MV-4-11 (cell line): Measurements from ENCODE around the gene DNPH1.
A peak's percentile ranks its signal among the peaks of the same experiment; 100 is the strongest.

Source experiments
- DNase-seq: peaks from one replicate; lab custom pipeline; 2025; lab: John Stamatoyannopoulos, UW

Gene DNPH1

DNA sequence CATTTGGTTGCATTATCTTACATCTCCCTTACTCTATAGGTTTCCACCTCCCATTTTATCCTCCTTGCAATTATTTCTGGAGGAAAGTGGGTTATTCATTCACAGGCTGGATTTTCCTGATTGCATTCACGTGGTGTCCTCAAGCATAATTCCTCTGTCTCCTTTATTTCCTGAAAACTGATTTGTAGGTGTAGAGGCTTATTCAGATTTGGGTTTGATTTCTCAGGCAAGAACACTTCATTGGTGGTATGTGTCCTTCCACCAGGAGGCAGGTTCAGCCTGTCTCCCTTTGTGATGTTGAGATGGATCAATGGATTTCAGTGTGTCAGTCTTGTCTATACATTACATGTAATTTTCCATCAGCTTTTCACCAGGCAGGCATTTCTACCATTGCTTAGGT is 17.3 kb downstream of the DNPH1 start:
- DNase-seq: no peak

DNA sequence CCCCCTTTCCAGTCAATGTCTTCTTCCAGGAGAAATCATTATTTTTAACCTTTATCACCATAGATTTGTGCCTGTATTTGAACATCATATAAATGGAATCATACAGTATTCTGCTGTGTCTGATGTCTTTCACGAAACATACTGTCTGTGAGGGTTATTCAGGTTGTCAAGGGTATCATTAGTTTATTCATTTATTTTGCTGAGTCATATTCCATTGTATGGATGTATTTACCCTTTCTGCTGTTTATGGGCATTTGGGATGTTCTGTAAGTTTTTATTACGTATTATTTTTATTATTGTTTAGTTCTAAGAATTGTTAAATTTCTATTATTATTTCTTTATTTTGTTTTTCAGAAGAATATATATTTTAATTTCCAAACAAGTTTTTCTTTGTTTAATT is 22.0 kb downstream of the DNPH1 start:
- DNase-seq: no peak

DNA sequence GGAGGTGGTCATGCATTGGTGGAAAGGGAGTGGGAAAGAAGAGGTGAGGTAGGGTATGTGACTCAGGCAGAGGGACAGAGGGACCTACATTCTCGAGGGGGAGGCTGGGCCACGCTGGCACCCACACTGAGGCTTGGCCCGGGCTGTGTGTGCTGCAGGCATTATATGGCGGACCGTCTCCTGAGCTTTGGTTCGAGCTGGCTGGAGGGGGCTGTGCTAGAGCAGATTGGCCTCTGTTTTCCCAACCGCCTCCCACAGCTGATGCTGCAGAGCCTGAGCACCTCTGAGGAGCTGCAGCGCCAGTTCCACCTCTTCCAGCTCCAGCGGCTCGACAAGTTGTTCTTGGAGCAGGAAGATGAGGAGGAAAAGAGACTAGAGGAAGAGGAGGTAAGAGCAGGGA is 23.4 kb downstream of the DNPH1 start:
- no peak for DNase-seq

DNA sequence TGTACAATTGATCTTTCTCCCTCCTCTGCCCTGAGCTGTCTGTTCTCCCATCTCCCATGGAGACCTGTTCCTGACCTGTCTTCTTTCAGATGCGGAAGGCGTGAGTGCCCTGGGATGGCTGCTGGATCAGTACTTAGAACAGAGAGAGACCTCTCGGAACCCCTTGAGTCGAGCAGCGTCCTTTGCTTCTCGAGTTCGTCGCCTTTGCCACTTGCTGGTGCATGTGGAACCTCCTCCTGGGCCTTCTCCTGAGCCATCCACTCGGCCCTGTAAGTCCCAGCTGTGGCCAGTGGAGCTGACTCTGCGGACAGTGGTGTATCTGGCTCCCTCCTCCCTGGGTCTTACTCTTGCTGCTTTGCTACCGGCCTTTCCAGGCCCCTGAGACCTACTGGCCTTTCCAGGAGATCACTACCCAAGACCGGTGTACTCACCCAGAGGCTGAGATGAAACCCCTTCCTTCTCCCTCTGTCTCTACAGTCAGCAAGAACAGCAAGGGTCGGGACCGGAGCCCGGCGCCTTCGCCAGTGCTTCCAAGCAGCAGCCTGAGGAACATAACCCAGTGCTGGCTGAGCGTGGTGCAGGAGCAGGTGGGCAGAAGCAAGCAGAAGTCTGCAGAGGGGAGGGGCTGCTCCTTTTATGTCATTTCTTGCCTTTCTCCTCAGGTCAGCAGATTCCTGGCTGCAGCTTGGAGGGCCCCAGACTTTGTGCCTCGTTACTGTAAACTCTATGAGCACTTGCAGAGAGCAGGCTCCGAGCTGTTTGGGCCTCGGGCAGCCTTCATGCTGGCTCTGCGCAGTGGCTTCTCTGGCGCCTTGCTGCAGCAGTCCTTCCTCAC is 24.8 kb downstream of the DNPH1 start:
- DNase-seq: no peak

DNA sequence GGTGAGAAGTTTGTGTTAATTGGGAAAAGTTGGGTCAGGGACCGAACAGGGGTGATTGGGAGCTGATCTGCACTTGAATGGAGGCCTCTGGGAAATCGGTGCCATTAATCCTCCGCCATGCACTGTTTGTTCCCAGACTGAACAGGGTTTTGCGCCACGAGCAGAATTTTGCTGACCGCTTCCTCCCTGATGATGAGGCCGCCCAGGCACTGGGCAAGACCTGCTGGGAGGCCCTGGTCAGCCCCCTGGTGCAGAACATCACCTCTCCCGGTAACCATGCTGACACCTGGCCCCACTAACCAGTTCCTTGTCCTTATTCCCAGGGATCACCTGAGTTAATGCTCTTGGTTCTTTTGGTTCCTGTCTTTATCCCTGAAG is 25.6 kb downstream of the DNPH1 start:
- no peak for DNase-seq

DNA sequence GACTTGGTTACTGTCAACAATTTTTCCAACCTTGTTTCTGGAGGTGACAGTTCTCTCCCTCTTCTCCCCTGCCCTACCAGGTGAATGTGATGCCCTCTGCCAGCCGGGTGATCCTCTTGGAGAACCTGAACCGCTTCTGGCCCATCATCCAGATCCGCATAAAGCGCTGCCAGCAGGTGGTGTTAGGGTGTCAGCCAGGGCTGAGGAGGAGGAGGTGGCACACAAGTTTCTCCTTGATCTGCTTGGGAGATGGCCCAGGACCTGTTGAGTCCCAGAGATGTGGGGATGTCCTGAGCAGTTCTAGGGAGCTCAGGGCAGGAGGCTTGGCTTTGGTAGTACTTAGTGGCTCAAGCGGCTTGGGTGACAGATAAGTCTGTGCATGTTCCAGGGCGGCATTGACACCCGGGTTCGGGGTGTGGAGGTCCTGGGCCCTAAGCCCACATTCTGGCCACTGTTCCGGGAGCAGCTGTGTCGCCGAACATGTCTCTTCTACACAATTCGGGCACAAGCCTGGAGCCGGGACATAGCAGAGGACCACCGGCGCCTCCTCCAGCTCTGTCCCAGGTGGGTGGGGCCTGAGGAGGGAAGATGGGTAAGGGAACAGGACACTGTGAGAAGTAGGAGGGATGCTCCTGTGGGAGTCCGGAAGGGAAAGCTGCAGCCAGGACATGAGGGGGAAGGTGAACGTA is 26.1 kb downstream of the DNPH1 start:
- no peak for DNase-seq

DNA sequence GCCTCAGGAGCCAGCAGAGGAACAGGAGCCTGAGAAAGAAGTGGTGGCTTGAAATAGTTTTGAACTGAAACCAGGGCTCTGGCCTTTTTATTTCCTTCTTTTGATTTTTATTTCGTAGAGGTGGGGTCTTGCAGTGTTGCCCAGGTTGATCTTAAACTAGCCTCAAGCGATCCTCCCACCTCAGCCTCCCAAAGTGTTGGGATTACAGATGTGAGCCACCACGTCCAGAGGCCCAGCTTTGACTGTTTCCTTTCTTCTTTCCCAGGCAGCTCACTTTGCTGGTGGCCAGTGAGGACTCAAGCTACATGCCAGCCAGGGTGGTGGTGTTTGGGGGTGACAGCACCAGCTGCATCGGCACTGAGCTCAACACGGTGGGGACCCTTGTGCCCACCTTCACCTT is 26.8 kb downstream of the DNPH1 start:
- no peak for DNase-seq

DNA sequence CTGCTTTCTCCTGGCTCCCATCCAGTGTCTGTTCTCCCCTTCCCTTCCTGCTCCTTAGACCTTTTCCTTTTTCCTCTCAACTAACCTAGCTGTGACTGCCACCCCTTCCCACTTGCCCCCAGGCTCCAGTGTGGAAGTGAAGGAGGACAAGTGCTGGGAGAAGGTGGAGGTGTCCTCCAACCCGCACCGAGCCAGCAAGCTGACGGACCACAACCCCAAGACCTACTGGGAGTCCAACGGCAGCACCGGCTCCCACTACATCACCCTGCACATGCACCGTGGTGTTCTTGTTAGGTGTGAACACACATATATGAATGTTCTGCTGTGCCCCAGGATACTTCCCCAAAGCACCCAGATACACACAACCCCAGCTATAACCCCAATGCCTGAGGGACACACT is 28.7 kb downstream of the DNPH1 start:
- DNase-seq: no peak

DNA sequence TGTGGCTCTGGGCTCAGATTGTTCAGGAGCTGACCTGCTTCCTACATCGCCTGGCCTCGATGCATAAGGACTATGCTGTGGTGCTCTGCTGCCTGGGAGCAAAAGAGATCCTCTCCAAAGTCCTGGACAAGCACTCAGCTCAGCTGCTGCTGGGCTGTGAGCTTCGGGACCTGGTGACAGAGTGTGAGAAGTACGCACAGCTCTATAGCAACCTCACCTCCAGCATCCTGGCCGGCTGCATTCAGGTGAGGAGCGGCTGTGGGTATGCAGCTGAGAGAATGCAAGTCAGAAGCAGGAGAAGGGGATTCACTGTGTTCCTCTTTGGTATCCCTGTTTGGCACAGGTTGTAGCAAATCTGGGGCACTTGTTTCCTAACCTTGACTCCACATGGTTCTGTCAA is 29.4 kb downstream of the DNPH1 start:
- no peak for DNase-seq

DNA sequence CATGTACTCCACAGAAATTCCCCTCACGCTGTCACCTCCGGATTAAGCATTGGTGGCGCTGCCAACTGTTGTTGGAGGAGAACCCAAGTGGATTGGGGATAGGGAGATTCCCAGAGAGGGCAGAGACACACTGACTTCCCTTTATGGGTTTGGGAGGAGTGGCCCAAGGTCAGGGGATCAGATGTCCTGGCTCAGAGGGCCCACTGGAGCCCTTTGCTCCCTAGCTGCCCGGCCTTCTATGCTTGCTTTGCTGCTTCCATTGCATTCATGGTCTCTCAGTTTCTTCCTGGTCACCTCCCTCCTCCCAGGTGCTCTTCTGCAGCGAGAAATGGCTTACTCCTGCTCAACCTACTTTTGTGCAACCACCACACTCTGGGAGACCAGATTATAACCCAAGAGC is 32.9 kb downstream of the DNPH1 start:
- DNase-seq: no peak

DNA sequence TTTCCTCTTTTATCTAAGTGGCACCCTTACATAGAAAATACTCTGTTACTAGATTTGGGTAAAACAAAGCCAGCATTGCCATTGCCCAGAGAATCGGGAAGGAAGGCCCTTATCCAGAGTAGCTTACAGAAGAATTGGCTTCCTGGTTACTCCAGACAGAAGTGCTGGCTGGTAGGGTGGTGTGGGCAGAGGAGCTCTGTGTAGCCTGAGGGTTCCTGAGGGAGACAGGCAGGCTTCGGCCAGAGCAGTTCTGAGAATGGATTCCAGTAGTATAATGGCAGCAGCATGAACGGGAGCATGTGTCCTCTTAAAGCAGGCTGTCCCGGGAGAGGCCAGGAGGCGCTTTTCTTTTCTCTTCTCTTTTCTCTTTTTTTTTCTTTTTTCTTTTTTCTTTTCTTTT is 35.4 kb downstream of the DNPH1 start:
- no peak for DNase-seq

DNA sequence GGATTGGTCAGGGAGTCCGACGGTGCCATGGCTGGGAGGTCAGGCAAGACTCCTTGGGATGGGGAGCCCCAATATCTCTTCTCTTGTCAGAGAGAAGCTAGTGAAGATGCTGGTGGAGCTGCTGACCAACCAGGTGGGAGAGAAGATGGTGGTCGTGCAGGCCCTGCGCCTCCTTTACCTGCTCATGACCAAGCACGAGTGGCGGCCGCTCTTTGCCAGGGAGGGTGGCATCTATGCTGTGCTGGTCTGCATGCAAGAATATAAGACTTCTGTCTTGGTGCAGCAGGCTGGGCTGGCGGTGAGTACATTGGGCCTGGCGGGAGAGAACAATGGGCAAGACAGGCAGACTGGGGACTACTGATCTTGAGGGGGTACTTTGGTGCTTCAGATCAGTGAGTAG is 36.4 kb downstream of the DNPH1 start:
- DNase-seq: no peak

DNA sequence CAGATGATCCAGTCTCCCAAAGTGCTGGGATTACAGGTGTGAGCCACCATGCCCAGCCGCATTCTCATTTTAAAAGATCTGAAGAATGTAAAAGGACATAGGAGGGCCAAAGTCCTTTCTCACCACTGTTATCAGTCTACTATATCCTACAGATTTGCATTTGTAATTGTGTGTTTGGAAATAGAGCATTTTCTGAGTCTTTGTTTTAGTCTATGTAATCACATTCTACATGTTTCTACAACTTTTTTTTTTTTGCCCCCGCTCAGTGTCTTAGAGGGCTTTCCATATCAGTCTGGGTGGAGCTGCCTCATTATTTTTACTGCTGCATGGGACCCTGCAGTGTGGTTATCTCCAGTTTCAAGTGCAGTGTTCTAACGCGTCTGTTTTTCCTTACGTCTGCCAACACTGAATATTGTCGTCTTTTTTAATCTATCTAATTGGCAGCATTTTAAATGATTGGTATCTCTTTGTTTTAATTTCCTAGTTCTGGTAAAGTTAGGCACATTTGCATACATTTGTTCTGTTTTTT is 39.4 kb downstream of the DNPH1 start:
- DNase-seq: no peak

DNA sequence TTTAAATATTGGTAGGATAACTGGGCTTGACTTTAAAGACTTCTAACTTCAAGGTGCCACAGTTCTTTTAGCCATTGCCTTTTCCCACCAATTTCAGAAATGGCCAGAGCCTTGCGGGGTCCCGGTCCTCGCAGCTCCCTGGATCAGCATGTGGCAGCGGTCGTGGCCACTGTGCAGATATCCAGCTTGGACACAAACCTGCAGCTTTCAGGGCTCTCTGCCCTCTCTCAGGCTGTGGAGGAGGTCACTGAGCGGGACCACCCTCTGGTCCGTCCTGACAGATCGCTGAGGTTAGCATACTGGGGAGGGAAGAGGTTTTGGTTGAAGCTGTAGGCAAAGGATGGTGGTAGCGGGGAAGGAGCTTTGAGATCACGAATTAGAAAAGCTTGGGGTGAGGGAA is 40.9 kb downstream of the DNPH1 start:
- DNase-seq: no peak

DNA sequence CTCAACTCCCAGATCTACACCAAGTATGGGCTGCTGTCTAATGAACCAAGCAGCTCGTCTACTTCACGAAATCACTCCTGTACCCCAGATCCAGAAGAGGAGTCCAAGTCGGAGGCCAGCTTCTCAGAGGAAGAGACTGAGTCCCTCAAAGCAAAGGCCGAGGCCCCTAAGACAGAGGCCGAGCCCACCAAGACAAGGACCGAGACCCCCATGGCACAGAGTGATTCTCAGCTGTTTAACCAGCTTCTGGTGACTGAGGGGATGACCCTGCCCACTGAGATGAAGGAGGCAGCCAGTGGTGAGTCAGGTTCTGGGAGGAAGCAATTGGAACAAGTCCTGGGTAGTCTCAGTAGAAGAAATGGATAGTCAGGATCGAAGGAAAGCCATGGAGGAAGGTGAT is 41.5 kb downstream of the DNPH1 start:
- no peak for DNase-seq

DNA sequence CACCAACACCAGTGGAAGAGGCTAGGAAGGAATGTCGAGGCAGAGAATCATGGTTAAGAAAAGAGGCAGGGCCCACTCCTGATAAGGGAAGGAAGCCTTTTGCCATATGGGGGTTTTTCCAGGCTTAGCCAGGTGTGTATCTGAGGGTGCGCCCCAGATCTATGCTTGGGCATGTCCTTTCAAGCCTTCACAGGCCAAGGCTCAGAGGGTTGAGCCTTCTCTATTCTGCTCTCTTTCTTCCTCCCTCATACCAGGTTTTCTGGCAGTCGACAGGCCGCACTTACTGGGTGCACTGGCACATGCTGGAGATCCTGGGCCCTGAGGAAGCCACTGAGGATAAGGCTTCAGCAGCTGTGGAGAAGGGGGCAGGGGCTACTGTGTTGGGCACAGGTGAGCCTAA is 42.6 kb downstream of the DNPH1 start:
- no peak for DNase-seq

DNA sequence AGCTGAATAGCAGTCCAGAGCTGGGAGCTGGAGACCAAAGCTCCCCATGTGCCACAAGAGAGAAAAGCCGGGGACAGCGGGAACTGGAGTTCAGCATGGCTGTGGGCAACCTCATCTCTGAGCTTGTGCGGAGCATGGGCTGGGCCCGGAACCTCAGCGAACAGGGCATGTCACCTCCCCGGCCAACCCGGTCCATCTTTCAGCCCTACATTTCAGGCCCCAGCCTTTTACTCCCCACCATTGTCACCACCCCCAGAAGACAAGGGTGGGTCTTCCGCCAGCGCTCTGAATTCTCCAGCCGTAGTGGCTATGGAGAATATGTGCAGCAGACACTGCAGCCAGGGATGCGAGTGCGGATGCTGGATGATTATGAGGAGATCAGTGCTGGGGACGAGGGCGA is 43.3 kb downstream of the DNPH1 start:
- no peak for DNase-seq

DNA sequence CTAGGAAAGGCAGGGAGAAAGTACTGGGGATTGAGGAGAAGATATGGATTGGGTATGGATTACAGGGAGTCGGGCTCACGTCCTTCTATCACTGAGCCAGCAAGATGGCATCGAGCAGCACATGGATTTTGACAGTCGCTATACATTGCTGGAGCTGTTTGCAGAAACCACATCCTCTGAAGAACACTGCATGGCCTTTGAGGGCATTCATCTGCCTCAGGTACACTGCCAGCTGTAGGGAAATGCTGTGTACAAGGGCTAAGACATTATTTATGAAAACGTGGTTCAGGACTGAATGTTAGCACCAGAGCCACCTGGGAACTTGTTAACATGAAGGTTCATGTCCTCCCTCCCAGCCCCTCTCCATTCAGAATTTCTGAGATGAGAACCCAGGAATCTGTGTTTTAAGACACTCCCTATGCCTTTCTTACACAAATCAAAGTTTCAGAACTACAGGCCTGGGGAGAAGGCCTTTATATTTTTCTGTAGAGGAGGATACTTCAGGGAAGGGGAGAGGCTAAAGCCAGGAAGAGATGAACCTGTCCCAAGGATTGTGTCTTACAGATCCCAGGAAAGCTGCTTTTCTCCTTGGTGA is 43.8 kb downstream of the DNPH1 start:
- DNase-seq: no peak

DNA sequence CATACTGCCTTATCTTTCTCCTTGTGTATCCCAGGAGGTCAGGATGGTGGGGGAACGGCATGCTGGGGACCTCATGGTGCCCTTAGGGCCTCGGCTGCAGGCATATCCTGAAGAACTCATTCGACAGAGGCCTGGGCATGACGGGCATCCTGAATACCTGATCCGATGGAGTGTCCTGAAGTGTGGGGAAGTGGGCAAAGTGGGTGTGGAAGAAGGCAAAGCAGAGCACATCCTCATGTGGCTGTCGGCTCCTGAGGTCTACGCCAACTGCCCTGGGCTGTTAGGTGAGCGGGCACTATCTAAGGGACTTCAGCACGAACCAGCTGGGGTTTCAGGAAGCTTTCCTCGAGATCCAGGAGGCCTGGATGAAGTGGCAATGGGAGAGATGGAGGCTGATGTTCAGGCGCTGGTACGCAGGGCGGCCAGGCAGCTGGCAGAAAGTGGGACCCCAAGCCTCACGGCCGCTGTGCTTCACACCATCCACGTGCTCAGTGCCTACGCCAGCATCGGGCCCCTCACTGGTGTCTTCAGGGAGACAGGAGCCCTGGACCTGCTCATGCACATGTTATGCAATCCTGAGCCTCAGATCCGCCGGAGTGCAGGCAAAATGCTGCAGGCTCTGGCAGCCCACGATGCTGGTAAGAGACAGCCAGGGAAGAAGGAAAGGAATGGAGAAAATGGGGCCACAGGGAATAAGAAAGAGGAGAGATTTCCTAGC is 44.9 kb downstream of the DNPH1 start:
- DNase-seq: no peak

DNA sequence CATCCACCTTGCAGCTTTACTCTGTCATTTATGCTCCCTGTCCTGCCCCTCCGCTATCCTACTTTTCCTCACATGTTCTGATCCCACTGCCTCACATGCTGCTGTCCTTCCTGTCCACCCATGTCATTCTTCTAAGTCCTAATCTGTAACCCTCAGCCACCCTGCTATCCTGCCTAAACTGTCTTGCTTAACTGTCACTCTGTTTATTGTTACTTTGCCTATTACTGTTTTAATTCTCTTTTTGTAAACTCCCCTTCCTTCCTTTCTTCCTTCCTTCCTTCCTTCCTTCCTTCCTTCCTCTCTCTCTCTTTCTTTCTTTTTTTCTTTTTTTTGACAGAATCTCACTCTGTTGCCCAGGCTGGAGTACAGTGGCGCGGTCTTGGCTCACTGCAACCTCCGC is 45.8 kb downstream of the DNPH1 start:
- no peak for DNase-seq

DNA sequence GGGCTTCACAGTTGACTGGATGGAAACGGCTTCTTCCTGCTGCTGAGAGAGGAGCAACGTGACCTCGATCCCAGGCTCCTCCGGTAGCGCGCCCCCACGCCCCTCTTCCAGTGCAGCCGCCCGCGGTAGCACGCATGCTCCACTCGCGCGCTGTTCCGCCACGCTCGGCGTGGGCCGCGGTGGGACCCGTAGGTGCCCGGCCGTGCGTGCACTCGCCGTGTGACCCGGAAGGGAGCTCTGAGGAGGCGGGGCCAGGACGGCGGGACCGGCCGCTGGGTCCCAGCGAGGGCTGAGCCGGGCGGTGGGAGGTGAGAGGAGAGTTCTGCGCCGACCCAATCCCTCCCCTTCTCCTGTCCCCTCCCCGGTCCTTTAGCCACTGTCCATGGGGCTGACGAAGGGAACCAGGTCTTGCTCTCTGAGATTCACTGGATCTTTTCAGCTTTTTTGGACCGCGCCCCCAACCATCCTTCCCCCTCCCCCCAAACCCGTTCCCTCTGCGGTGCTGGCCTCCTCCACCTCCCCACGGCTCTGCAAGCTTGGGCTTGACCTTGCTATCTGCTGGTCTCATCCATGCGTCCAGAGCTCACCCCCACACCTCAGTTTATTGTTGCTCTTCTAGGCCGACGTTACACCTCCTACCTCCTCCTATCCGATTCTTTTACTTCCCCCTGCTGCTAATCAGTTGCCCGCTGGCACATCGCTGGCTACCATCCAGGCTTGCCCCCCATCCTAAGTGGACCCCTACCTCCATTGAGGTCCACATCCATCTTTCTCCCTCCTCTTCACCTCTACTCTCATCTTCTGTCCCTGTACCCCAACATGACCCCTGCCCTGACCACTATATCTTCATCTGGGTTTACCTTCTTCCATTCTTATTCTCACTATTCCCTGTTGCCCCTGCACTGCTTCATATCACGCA is 47.1 kb downstream of the DNPH1 start, which contains the start of gene CUL9:
TSS of gene CUL9 (plus strand) at position 255 of the 919 bp plus-strand sequence. CDS start 2,115 bp downstream, outside the sequence.
- peak; percentile 73 for DNase-seq
